Epithelial cell of proximal tubule (primary cell): ENCODE results near the gene TRIML1. TPM values are rescaled to one million over a fixed set of nuclear protein-coding genes. Genes with fewer than 3 reads are reported as not detected.

Experiments
- DNase-seq: peaks from one replicate; pipeline ENCODE4 v3.0.0-alpha.2; 2011; ENCODE audit warnings: low read depth
- H3K4me3 ChIP-seq: 2 replicates; pipeline ENCODE4 v1.5.1; 2011; ENCODE audit warnings: low read depth, mild to moderate bottlenecking, low read length
- total RNA-seq: library from RNA; depleted of rRNA; stranded (reverse); fragments of >200 nt; gene quantifications from 2 replicates; pipeline ENCODE4 v1.2.3, GENCODE V29; 2015
- TF ChIP-seq, protein P1 (sequence below): conservative IDR thresholded peaks from 2 replicates; pipeline ENCODE4 v1.5.1; 2012; ENCODE audit warnings: low read depth, mild to moderate bottlenecking, low read length

TRIML1 gene
- total RNA-seq, 1 donor from 2014 or later = not detected

DNA sequence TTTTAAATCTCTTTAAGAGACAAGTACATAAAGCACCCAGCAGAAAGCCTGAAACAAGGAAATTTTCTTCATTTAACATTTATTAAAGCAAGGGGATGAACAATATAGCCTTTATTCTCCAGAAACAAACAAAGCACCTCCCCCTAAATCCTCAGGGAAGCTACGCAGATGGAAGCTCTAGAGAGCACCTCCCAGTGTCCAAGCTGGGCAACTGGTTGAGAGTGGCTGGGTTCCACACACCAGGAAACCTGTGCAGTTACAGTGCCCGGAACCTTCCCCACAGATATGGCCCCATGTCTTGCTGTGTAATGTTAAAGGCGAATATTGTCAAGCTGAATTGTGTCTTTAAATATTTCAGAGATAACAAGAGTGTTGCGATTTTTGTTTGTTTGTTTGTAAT, 8.9 kb upstream of the TRIML1 start:
- no peak overlapping the region for H3K4me3 ChIP-seq
- TF ChIP-seq, protein P1, sequence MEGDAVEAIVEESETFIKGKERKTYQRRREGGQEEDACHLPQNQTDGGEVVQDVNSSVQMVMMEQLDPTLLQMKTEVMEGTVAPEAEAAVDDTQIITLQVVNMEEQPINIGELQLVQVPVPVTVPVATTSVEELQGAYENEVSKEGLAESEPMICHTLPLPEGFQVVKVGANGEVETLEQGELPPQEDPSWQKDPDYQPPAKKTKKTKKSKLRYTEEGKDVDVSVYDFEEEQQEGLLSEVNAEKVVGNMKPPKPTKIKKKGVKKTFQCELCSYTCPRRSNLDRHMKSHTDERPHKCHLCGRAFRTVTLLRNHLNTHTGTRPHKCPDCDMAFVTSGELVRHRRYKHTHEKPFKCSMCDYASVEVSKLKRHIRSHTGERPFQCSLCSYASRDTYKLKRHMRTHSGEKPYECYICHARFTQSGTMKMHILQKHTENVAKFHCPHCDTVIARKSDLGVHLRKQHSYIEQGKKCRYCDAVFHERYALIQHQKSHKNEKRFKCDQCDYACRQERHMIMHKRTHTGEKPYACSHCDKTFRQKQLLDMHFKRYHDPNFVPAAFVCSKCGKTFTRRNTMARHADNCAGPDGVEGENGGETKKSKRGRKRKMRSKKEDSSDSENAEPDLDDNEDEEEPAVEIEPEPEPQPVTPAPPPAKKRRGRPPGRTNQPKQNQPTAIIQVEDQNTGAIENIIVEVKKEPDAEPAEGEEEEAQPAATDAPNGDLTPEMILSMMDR = no peak
- no peak for DNase-seq

- TF ChIP-seq, protein P1 = no peak
- no peak for DNase-seq
These were observed 7.0 kb upstream of the TRIML1 start for GRCh38 chr4:188132232-188132631.

DNA sequence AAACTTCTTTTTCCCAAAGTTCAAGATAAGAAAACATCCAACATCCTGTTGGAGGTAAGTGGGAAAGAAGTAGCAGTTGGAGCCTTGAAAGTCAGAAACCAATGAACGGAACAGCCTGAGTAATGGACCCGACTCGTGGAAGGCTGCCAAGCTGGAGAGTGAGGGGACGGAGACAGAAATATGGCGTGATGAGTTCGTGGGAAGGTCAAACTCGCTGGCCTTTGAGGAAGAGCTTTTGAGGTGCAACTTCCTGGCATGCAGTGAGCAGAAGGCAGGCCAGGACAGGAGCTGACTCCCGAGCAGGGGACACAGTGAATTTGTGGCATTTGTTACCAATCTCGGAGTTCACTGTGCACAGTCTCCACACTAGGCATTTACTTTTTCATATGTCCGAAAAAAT, 1.0 kb upstream of the TRIML1 start:
- no peak for DNase-seq
- TF ChIP-seq, protein P1 = no peak
- H3K4me3 ChIP-seq = no peak overlapping the region

More at GRCh38 chr4:188132232-188132631, 7.0 kb upstream of the TRIML1 start:
- no peak overlapping the region for H3K4me3 ChIP-seq

GRCh38 chr4:188139671-188140070, 430 bp downstream of the TRIML1 start:
- no peak overlapping the region for H3K4me3 ChIP-seq
- no peak for DNase-seq
- TF ChIP-seq, protein P1 = no peak

GRCh38 chr4:188143731-188144130, 4.5 kb downstream of the TRIML1 start:
- TF ChIP-seq, protein P1 = no peak
- no peak for DNase-seq
- no peak overlapping the region for H3K4me3 ChIP-seq

DNA sequence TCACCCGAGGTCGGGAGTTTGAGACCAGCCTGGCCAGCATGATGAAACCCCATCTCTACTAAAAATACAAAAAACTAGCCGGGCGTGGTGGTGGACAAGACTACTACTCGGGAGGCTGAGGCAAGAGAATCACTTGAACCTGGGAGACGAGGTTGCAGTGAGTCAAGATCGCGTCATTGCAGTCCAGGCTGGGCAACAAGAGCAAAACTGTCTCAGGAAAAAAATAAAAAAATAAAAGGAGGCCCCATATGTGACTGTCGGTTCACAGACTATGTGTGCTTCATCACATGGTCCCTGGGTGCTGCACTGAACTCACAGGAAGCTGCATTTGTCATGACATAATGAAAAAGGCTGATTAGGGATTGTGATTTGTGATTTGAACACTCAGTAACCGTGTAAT, 6.4 kb downstream of the TRIML1 start:
- no peak for DNase-seq
- no peak overlapping the region for H3K4me3 ChIP-seq
- TF ChIP-seq, protein P1 = no peak

DNA sequence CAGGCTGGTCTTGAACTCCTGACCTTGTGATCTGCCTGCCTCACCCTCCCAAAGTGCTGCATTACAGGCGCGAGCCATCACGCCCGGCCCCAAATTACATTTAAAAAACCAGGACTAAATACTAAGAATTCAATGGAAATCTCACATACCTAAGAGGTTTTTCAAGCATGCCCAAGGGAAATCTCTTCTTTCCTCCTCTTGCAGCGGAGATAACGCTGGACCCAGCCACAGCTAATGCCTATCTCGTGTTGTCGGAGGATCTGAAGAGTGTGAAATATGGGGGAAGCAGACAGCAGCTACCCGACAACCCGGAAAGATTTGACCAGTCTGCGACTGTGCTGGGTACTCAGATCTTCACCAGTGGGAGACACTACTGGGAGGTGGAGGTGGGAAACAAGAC, 7.4 kb downstream of the TRIML1 start:
- TF ChIP-seq, protein P1 = no peak
- no peak for DNase-seq
- no peak overlapping the region for H3K4me3 ChIP-seq
